Activated T-cell treated with anti-CD3 and anti-CD28 coated beads for 48 hours (primary cell): ENCODE data around the gene UBL3.

Experiments used
- DNase-seq: peaks from one replicate; pipeline ENCODE4 v3.0.0-alpha.2; 2020; ENCODE audit warnings: low read depth

Gene UBL3, protein sequence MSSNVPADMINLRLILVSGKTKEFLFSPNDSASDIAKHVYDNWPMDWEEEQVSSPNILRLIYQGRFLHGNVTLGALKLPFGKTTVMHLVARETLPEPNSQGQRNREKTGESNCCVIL

DNA sequence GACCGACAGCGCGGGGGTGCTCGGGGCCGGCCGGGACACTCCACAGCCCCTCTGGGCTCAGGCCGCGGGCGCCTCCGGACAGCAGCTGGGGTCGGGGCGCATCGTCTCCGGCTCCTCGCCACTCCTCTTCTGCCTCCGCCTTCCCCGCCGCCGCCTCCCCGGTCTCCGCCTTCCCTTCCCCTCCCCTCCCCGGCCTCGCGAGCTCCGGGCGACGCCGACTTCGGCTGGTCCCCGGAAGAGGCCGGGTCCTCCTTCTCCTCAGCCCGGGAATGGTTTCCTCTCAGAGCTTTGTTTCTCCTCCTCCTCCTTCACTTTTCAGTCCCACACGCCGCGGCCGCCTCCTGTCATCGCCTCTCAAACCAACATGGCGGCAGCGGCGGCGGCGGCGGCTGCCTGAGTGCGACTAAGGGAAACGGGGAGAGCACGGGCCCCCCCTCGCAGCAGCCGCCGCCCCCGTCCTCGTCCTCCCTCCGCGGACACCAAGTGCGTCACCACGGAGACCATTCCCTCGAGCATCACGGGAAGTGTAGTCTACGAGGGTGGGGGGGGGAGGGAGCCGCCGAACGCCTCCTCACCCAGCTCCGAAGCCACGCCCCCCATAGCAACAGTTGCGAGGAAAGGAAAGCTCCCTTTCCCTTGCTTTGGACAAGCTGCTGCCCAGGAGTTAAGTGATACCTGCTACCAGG, at the start of gene UBL3:
UBL3 (minus strand) TSS at position 405 of the 686 bp plus-strand sequence. CDS start 1,079 bp downstream, outside the sequence.
- DNase-seq, result peak; percentile 87

DNA sequence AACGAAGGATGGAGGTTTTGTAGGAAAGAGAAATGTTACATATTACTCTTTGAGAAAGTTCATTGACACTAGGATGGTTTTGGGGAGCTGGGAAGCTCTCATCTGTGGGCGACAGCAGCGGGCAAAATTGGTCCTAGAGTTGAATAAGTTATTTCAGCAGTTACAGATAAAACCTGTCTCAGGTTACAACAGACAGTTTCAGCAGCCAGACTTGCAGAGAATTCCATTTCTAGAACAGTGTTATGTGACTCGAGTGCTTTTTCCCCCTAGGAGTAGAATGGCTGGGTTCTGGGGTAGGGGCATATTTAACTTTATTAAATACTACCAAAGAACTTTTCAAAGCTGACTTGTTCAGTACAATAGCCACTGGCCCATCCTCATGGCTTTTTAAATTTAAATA, 46.7 kb upstream of the UBL3 start:
- DNase-seq, result no peak

DNA sequence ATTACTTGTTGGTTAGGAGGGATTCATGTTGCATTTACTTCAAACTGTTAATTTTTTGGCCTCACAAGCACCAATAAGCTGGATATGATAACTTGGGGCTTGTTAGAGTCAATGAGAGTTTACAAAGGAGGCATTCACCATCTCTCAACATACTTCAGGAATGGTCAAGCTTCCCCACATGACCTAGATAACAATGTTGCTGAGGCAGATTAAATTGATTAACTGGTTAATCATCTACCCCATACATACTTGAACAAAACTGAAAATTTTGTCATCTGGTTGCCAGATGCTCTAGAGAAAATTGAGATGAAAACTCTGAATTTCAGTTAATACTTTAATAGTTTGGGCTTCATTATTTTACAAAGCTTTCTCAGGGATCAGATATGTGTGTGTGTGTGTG, 43.0 kb upstream of the UBL3 start:
- no peak for DNase-seq

DNA sequence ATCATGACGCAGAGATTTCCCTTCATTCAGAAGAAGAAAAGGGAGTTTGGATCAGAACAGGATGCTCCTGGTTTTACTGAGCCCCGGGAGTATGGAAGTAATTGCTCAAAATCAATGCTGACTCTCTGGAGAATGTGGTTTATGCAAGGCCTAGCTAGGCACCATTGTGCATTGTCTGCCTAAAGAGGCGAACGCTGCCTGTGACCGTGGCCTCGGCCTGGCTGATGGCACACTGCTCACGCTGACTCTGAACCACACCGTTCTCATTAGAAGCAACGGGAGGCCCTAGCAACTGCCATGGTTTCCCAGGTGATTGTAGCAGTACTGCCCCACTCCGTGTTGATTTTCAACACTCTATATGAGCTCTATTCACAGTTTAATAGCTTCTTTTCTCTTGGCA, 41.7 kb upstream of the UBL3 start:
- DNase-seq, result no peak

DNA sequence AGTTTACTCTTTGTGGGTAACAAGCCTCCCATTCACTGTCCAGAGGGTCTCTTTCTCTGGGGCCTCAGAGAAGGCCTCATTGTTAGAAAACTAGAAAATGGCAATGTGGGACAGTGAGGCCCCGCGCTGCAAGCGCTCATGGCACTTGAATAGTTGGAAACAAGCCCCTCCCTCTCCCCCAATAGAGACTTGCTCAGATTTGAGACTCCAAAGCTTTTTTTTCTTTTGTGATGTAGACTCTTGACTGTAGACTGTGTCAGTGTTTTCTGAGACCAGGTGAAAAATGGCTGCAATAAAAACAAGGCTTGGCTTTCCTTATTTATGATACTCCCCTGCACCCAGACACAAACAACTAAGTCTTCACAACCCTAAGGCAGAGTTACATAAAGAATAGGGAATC, 38.7 kb upstream of the UBL3 start:
- no peak for DNase-seq

DNA sequence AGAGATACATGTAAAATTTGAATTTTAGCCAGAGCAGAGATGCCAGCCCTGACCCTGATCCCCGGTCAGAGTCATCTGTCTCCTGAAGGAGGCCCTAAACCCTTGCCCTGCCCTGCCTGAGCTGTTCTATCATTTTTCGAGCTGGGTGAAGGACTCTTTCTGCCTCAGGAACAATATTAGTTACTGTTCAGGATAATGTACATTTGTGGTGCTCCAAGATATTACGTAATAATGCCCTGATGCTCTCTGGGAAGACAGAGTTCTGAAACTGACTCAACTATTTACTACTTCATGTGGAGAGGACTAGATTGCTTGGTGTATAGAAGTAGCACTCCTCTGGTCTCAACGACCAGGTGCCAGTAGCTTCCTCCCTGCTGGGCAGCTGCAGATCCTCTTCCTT, 37.9 kb upstream of the UBL3 start:
- no peak for DNase-seq

DNA sequence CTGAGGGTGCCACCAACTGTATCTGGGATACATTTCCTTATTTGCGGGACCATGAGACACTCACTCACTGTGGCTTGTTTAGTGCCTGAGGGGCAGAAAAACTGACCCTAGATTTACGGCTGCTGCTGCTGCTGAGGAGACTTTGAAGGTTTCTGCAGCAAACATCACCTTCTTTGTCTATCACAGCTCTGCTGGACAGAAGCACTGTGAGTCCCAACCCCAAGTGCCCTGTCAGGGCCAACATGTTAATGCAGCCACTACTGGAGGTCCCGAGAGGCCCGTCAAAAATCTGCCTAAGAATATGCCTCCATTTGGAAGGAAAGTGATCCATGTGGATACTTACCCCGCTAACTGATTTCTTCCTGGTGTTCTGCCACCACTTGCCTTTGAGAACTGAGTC, 37.3 kb upstream of the UBL3 start:
- no peak for DNase-seq

DNA sequence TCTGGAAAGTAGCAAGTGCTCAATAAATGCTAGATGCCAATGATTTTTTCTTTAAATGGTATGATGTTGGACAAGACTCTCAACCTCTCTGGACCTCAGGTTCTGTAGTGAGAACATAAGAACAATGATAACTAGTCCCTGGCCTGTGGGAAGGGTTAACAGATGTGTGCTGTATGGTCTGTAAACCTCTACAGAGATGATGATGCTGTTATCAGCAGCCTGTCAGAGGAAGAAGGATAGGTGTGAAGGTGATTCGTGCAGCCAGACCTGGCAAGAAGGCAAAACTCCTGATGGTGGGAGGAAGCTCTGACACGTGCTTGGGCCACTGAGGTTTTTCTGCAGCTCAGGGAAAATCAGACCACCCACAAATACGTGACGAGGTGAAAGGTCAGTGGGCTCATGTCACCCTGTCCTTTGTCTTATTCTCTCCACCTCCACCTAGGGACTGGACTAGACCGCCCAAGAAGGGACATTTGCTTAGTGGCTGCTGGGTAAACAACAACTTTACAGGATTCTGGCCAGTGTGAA, 36.7 kb upstream of the UBL3 start:
- DNase-seq, result no peak

DNA sequence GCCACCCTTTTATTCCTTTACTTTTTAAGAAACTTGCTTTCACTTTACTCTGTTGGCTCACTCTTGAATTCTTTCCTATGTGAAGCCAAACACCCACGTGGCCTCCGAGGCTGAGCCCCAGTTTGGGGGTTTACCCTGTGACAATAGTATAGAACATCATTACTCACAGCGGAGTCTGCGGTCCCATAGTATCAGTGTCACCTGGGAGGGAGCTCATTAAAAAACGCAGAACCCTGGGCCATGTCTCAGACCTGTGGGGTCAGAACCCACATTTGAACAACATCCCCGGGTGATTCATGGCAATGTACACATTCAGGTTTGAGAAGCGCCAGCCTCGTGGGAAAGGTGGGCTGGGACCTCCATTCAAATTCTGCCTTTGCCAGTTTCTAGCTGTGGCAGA, 36.0 kb upstream of the UBL3 start:
- peak; percentile 67 for DNase-seq

DNA sequence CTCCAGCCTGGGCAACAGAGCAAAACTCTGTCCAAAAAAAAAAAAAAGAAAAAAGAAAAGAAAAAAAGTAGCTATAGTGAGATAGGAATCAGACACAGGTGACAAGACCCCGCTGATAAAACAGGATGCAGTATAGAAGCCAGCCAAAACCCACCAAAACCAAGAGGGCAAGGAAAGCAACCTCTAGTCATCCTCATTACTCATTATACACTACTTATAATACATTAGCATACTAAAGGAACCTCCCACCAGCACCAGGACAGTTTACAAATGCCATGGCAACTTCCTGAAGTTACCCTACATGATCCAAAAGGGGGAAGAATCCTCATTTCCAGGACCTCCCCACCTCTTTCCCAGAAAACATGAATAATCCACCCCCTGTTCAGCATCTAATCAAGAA, 35.6 kb upstream of the UBL3 start:
- DNase-seq, result no peak

DNA sequence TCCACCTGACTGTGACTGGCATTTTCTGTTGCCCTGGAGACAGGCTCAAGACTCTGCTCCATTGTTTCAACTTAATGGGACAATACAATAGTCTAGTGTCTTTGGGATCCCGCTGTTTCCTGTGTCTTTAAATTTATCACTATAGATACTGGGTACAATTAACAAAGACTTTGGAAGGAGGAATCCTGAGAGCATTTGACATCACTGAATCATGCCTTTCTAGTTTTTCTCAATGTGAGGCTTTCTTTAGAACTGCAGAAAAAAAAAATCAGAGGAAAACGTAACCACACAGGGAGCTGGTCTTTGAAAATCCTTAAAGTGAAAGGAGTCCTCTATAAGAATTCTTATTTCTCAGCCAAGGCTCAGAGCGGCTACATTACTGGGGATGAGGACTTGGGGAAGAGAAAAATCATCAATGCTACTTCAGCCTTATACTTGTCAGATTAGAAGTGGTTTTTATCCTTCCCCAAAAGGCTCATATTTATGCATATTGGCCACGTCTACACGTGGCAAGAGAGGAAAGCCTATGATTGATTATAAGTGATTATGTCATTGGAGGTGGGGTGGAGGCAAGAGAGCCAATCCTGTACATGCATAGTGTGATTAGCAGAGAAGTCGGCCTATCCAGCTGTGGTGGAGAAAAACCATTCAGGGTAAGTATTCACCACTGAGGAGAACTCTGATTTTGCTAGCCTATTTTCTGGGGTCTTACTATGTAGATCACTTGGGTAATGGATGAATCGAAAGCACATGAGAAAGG, 34.4 kb upstream of the UBL3 start:
- no peak for DNase-seq

DNA sequence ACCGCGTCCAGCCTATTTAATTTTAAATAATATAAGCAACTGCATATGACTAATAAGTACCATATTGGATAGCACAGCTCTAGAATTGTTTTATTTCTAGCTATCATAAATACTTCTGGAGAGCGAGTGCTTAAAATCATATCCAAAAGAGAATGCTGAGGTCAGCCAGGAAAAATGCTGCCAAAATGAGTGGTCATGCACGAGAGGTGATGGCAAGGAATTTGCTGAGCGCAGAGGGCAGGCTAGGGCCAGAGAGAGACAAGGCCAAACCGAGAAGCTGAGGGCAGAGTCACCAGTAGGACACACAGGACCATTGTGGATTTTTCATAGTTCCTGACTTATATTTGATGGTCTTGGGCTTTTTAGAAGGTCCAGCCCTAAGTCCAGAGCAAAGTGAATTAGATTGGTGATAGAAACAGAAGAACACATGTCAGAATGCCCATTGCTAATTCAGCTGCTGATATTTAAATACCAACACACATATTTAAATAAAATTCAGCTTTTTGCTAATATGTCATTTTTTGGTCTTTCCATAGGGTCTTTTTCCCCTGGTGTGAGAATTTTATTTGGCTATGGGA, 33.6 kb upstream of the UBL3 start:
- no peak for DNase-seq

DNA sequence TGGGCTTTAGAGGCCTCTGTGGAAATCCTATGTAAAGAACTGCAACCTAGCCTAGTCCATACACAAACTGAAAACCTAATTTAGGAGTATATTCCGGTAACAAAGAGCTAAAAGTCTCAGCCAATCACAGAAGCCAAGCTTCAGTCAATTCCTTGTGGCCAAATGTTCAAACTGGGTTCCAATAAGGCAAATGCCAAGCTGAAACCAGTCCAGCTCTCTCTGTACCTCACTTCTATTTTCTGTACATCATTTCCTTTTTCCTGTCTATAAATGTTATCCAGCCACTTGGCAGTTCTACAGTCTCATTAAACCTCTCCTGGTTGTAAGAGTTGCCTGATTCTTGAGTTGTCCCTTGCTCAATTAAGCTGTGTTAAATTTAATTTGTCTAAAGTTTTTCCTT, 31.7 kb upstream of the UBL3 start:
- no peak for DNase-seq

DNA sequence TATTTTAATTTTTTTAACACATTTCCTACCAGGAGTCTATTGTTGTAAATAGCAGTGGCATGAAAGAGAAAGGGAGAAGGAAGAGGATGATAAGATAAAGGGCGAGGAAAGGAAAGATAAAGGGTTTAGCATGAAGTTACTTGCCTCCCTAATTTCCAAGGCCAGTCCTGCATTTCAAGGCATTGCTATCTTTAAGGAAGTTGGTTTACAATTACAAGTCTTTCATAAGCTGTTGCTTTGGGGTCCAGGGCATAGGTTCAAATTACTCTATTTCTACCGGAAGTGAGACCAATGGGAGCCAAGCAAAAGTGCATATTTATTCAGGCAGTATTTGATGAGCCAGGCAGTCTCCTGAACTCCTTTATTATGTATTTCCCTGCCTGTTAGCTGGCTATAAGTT, 27.7 kb upstream of the UBL3 start:
- no peak for DNase-seq

DNA sequence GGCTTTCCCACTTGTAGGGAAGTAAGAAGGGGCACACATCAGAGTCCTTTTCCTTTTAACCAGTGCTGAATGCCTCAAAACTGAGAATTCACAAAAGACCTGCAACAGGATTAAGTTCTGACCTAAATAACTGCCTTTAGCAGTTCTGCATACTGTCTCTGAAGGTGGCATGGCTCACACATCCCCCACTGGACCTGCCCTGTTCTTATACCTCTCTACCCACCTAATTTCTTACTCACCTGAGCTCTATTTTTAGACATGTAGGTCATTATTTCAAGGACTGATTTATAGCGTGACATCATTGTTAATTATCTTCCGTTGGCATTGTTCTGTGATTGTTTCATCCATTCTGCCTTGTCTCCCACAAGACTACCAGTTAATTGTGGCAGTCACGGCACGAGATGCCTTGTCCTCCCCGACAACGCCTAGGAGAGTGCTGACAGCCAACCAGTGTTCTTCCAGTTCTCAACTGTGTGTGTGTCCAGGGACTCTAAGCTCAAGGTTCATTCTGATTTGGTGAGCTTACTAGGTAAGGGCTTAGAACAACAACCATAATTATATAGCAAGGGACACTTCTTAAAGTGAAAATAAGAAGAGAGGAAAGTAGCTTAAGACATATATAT, 27.1 kb upstream of the UBL3 start:
- no peak for DNase-seq

DNA sequence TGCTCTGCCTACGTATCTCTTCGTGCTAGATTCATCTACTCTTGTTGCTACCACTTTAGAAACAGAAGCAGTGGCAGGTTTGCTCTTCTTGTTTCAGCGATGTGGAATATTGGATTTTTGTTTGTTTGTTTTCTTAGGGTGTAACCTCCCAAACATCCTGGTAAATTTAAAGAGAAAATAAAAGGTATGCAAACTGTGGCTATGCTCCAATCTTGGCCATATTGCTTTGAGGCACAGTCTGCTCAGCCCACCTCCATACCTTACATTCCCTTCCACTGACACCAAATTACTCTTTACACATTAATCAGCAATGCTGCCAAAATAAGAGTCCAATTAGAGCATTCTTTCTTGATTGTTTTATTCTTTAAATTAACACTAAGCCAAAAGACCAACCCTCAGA, 25.2 kb upstream of the UBL3 start:
- no peak for DNase-seq

DNA sequence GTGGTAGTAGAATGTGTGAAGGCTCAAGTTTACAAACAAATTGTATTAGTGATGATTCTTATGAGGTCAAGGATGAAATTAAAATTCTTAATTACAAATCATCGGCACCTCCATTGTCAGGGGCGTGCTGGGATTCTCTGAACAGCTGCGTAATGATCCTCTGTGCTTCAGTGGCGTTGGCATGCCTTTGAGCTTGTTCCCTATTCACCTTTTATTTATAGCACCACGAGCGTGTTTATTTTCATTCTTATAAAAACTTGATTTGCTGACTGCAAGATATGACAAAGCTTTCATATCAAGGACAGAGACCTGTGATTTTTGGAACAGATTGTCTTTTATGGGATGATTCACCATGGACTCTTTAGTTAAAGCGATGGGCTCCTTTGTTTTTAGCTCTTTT, 18.2 kb upstream of the UBL3 start:
- DNase-seq, result no peak

DNA sequence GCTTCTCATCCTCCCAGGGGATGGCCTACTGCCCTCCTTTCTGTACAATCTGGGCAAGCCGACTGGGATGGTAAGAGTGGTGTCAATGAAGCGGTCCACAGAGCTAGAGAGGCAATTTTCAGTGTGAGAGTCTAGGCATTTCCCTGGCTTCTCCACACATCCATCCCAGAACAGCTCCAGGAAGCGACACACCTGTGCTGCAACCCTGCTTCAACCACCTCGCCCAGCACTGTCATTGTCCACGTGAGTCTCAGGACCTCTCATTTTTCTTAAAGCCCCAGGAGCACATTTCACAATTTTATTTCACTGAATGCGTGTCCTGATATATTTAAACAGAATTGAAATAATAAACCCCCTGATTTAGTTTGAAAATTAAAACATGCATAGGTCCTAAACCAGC, 15.5 kb upstream of the UBL3 start:
- no peak for DNase-seq

DNA sequence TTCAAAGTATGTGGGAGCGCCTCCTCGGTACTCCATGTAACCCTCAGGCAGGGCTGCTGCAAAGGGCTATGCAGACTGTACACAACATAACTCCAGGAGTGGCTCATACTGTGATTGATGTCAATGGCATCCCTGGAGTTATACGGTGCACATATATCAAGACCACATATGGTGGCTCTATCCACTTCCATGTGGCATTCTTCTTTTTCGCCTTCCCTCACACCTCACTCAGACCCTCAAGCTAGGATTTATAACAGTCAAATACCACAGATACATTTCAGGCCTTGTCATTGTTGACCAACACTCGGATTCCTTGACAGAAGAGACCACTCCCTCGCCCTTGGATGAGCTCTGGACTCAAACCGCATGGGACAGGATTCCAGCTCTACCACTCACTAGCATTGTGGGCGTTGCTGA, 11.3 kb upstream of the UBL3 start:
- no peak for DNase-seq

DNA sequence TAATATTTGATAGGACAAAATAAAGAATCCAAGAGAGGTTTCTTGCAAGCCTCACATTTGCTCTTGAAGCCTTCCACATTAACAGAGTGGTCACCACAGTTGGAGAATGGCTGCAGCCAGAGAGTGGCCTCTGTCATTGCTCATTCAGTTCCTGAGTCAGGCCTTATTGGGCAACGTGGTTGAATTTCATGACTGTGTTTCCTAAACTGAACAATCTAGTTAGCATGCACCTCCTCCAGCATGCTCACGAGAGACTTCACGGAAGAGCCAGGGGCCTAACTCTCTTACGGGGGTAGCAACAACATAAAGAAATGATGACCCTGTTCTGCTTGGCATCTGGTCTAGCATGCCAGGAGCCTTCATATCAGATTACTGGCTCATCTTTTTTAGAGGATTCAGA, 9.6 kb upstream of the UBL3 start:
- DNase-seq, result no peak

DNA sequence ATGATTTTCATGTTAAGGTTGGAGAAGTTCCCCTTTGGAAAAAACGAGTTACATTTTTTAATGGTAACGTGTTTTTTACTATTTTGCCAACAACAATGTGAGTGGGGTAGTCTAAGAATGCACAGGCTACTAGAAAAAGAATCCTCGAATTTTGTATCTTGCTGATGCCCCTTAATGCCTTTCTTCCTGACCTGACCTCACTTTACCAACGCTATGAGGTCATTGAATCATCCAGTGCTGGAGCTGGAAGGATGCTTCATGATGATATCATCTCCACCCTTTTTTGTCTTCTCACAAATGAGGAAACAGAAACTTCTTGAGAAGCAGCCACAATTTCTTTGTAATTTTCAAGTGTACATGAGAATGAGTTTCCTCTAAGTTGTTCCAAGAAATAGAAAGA, 8.2 kb upstream of the UBL3 start:
- DNase-seq, result no peak

DNA sequence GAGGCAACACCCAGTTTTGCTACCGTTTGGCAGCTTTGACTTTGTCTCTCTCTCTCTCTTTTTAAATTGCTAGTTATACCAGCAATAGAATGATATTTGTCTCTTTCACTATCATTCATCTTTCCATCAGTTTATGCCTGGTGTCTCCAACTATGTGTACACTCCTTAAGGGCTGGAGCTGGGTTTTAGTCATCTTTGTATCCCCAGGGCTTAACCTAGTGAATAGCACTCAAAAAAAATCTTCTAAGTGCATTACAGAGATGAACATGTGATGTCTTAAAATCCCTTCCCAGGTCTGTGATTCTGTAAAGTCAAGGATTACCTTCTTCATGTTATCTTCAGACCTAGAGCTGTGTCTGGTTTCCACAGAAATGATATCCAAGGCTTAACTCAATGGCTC, 7.8 kb upstream of the UBL3 start:
- DNase-seq, result no peak

DNA sequence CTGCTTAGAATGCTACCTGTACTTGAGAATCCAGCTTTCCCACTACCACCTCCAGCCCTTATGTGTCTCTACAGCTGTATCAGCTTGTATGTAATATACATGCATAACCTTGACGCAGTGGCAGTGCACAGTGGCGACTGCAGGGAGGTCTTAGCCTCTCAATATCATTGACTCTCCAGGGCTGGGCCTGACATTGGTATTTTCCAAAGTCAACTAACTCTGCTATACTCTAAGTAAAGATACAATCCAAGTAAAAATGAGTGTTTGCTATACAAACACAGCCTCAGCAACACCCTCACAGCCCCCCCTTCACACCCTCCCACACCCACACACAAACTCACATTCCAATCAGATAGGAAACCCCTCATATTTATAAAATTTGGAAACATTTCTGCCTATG, 6.7 kb upstream of the UBL3 start:
- DNase-seq, result no peak
